OCI-LY3 (cell line): ENCODE results near the gene DNAAF5.

Experiments used
- CTCF ChIP-seq: fragments of 200-600, 300-600 bp; sonication (generic); IDR thresholded peaks from 2 replicates; pipeline ENCODE4 v1.5.1; 2014; ENCODE audit warnings: antibody characterized with exemption, low read length, low read depth
- EZH2phosphoT487 ChIP-seq: fragments of 200-600 bp; shearing (Covaris generic); IDR thresholded peaks from 2 replicates; pipeline ENCODE4 v1.6.1; 2018; ENCODE audit warnings: antibody characterized with exemption, mixed run types, low read depth

GRCh38 chr7:780516-780915 lies 54.0 kb downstream of the DNAAF5 start:
- TF ChIP-seq CTCF = no peak
- no peak for TF ChIP-seq EZH2phosphoT487
